ENCODE data around the gene CST9. TPM values are rescaled to one million over a fixed set of nuclear protein-coding genes. Genes with fewer than 3 reads are reported as not detected.

Gene CST9
- total and polyA plus RNA-seq, 2 of the 13 experiments (the other 11 are each of a cell fraction or from before 2014, with no cell fraction given) = 0.07 TPM; not detected in 1

DNA sequence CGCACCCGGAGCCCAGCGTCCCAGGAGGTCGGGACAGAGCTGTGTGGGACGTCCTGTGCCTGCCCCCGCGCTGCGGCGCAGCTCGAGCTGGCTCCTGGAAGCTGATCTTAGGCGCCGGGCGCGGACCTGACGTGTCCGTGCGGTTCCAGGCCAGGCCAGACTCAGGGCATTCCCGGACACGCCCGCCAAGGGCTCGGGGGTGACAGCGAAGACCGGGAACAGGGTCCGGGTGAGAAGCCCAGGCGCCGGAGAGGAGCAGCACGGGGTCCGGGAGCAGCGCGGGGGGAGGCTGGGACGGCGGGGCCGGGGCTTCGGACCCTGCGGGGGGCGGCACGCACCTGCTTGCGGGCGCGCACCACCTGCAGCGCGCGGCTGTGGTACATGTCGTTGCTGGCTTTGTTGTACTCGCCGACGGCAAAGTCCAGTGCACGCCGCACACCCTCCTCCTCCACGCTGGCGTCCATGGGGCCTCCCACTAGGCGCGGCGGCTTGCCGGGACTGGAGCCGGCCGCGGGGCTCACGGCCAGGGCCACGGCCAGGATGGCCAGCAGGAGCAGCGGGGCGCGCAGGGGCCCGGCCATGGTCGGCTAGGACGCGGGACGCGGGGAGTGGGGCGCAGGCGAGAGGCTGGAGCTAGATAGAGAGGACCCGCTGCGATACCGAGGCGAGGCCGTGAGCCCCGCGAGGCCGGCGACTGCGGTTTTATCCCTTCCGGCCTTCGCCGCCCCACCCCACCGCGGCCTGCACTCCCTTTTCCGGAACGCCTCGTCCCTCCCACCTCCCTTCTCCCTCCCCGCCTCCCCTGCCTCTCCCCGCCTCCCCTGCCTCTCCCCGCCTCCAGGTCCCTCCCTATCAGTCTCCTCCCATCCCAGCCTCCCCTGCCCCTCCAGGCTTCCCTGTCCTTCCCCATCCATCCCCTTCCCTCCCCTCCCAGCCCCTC is 31.8 kb upstream of the CST9 start, which contains the start of gene CST3 (continued):
- TF ChIP-seq, protein P1, sequence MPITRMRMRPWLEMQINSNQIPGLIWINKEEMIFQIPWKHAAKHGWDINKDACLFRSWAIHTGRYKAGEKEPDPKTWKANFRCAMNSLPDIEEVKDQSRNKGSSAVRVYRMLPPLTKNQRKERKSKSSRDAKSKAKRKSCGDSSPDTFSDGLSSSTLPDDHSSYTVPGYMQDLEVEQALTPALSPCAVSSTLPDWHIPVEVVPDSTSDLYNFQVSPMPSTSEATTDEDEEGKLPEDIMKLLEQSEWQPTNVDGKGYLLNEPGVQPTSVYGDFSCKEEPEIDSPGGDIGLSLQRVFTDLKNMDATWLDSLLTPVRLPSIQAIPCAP (CRISPR knock-in tag; IDR thresholded peaks at IDR 0.05; ENCODE audit: low read depth) = peak; percentile 49; the same call in 1 of the 2 replicates
- TF ChIP-seq TMF1 (CRISPR knock-in tag; IDR thresholded peaks at IDR 0.05; ENCODE audit: low read depth) (peak; percentile 97), RXRB (CRISPR knock-in tag; IDR thresholded peaks at IDR 0.05; ENCODE audit: borderline replicate concordance) (peak; percentile 52), TRAFD1 (CRISPR knock-in tag; IDR thresholded peaks at IDR 0.05; ENCODE audit: borderline replicate concordance) (0 out of 2 replicates have a peak, but pooled peaks have one; percentile 57), ZNF605 (CRISPR knock-in tag; IDR thresholded peaks at IDR 0.05) (peak; percentile 75; the same call in 1 of the 2 replicates), ZNF333 (CRISPR knock-in tag; IDR thresholded peaks at IDR 0.05; ENCODE audit: borderline replicate concordance) (peak; percentile 93; the same call in 1 of the 2 replicates), ZSCAN29 (CRISPR knock-in tag; conservative IDR thresholded peaks at IDR 0.05) (no peak; the same call in 1 of the 2 replicates), SIN3A (IDR thresholded peaks at IDR 0.05; ENCODE audit: borderline replicate concordance, low read depth, low read length) (peak; percentile 91; the same call in 1 of the 2 replicates), BRD4 (CRISPR knock-in tag; IDR thresholded peaks at IDR 0.05) (peak; percentile 90), NR2C2 (CRISPR knock-in tag; IDR thresholded peaks at IDR 0.05; ENCODE audit: borderline replicate concordance) (no peak), CCDC6 (CRISPR knock-in tag; IDR thresholded peaks at IDR 0.05) (no peak; the same call in none of the 2 replicates), ZIK1 (CRISPR knock-in tag; IDR thresholded peaks at IDR 0.05; ENCODE audit: borderline replicate concordance, low read depth) (peak; percentile 63), ZNF674 (CRISPR knock-in tag; IDR thresholded peaks at IDR 0.05; ENCODE audit: low read depth) (0 out of 2 replicates have a peak, but pooled peaks have one; percentile 76), ZNF776 (CRISPR knock-in tag; IDR thresholded peaks at IDR 0.05) (peak; percentile 96)
- TF ChIP-seq, protein P2, sequence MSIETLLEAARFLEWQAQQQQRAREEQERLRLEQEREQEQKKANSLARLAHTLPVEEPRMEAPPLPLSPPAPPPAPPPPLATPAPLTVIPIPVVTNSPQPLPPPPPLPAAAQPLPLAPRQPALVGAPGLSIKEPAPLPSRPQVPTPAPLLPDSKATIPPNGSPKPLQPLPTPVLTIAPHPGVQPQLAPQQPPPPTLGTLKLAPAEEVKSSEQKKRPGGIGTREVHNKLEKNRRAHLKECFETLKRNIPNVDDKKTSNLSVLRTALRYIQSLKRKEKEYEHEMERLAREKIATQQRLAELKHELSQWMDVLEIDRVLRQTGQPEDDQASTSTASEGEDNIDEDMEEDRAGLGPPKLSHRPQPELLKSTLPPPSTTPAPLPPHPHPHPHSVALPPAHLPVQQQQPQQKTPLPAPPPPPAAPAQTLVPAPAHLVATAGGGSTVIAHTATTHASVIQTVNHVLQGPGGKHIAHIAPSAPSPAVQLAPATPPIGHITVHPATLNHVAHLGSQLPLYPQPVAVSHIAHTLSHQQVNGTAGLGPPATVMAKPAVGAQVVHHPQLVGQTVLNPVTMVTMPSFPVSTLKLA (IDR thresholded peaks at IDR 0.05) = no peak; the same call in 1 of the 2 replicates
- TF ChIP-seq, protein P3, sequence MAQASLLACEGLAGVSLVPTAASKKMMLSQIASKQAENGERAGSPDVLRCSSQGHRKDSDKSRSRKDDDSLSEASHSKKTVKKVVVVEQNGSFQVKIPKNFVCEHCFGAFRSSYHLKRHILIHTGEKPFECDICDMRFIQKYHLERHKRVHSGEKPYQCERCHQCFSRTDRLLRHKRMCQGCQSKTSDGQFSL (CRISPR knock-in tag; IDR thresholded peaks at IDR 0.05) = peak; percentile 64; the same call in 1 of the 2 replicates
- TF ChIP-seq, protein P4, sequence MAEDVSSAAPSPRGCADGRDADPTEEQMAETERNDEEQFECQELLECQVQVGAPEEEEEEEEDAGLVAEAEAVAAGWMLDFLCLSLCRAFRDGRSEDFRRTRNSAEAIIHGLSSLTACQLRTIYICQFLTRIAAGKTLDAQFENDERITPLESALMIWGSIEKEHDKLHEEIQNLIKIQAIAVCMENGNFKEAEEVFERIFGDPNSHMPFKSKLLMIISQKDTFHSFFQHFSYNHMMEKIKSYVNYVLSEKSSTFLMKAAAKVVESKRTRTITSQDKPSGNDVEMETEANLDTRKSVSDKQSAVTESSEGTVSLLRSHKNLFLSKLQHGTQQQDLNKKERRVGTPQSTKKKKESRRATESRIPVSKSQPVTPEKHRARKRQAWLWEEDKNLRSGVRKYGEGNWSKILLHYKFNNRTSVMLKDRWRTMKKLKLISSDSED (CRISPR knock-in tag; IDR thresholded peaks at IDR 0.05) = 0 out of 2 replicates have a peak, but pooled peaks have one; percentile 83
- TF ChIP-seq, protein P5, sequence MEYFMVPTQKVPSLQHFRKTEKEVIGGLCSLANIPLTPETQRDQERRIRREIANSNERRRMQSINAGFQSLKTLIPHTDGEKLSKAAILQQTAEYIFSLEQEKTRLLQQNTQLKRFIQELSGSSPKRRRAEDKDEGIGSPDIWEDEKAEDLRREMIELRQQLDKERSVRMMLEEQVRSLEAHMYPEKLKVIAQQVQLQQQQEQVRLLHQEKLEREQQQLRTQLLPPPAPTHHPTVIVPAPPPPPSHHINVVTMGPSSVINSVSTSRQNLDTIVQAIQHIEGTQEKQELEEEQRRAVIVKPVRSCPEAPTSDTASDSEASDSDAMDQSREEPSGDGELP (IDR thresholded peaks at IDR 0.05; ENCODE audit: borderline replicate concordance, low read depth) = no peak

Data from HepG2 (cell line).